HFFc6 (cell line): ENCODE results near the gene ZNF581. TPM values are rescaled to one million over a fixed set of nuclear protein-coding genes. Genes with fewer than 3 reads are reported as not detected.

Source experiments
- DNase-seq: peaks from one replicate; pipeline ENCODE4 v3.0.0-alpha.2; 2018
- H3K27ac Mint-ChIP-seq: 2 replicates; pipeline ENCODE4 v1.8.0; 2020; ENCODE audit warnings: mild to moderate bottlenecking, mixed read lengths
- H3K27me3 Mint-ChIP-seq: 2 replicates; pipeline ENCODE4 v1.8.0; 2021; ENCODE audit warnings: mild to moderate bottlenecking, moderate library complexity, mixed read lengths; ENCODE audit not compliant: insufficient read depth
- H3K36me3 Mint-ChIP-seq: 2 replicates; pipeline ENCODE4 v1.8.0; 2021; ENCODE audit warnings: low read depth, mixed read lengths
- H3K4me1 Mint-ChIP-seq: 2 replicates; pipeline ENCODE4 v1.8.0; 2020; ENCODE audit warnings: low read depth, mixed read lengths
- H3K4me3 Mint-ChIP-seq: 2 replicates; pipeline ENCODE4 v1.8.0; 2020; ENCODE audit warnings: mild to moderate bottlenecking, moderate library complexity, mixed read lengths
- H3K9me3 Mint-ChIP-seq: 2 replicates; pipeline ENCODE4 v1.8.0; 2020; ENCODE audit warnings: mild to moderate bottlenecking, mixed read lengths
- CTCF ChIP-seq: fragments of 200-600 bp; sonication (generic); IDR thresholded peaks from 2 replicates; pipeline ENCODE4 v1.5.0; 2021; ENCODE audit warnings: antibody characterized with exemption, mild to moderate bottlenecking
- total RNA-seq, 6 experiments: library from RNA; stranded (reverse); fragmentation: NEBNext Ultra II Directional; extraction: Animal tissue kit (Norgen Biotek cat#: 25700); gene quantifications; 2 replicates in 1 of 6; 3 replicates in 5 of 6; pipeline ENCODE4 v1.2.3, GENCODE V29; 2021

Gene ZNF581
- total RNA-seq, 6 experiments from 2014 or later: 20.1 to 25.8 (median 21.9) TPM

DNA sequence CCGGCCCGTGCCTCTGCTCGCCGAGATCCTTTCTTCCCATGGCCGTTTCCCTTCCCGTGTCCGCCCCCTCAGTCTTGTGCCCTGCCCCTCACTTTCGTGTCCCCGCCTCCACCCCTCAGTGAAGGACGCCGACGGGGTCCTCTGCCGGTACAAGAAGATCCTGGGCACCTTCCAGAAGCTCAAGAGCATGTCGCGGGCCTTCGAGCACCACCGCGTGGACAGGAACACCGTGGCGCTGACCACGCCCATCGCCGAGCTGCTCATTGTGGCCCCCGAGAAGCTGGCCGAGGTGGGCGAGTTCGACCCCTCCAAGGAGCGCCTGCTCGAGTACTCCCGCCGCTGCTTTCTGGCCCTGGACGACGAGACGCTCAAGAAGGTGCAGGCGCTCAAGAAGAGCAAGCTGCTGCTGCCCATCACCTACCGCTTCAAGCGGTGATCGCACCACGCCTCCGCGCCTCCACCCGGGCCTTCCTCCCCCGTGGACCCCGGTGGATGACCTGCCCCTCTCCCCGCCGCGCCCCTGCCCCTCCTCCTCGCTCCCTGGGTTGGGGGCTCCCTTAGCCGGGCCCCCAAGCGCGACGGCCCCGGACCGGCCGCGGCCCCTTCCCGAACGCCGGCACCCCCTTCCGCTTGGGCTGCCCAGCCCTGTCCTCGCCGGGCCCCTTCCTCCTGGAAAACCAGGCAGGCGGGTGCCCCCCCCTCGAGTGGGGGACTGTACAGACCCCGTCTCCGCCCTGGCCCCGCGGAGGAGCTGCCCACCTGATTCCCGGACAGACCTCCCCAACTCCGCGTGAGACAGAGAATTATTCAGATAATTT lies 9.1 kb downstream of the ZNF581 start:
- H3K4me3 Mint-ChIP-seq: no peak overlapping the region

GRCh38 chr19:55653651-55654322 lies 10.3 kb downstream of the ZNF581 start:
- peaks cover 6% of the 10 kb centered on the region for H3K27me3 Mint-ChIP-seq
- peak overlapping the region; percentile 97 for H3K4me3 Mint-ChIP-seq
- H3K4me1 Mint-ChIP-seq: peaks cover 28% of the 10 kb centered on the region
- no peaks in the 10 kb centered on the region for H3K9me3 Mint-ChIP-seq
- peak; percentile 99 for TF ChIP-seq CTCF
- peak overlapping the region; percentile 100 for H3K27ac Mint-ChIP-seq
- peak; percentile 99 for DNase-seq
- H3K36me3 Mint-ChIP-seq: peaks cover 12% of the 10 kb centered on the region

More for the DNA sequence above, 9.1 kb downstream of the ZNF581 start:
- peaks cover 12% of the 10 kb centered on the region for H3K36me3 Mint-ChIP-seq
- peaks cover 6% of the 10 kb centered on the region for H3K27me3 Mint-ChIP-seq
- no peak for TF ChIP-seq CTCF
- peaks cover 23% of the 10 kb centered on the region for H3K4me1 Mint-ChIP-seq
- DNase-seq: no peak
- no peaks in the 10 kb centered on the region for H3K9me3 Mint-ChIP-seq
- H3K27ac Mint-ChIP-seq: no peak overlapping the region

DNA sequence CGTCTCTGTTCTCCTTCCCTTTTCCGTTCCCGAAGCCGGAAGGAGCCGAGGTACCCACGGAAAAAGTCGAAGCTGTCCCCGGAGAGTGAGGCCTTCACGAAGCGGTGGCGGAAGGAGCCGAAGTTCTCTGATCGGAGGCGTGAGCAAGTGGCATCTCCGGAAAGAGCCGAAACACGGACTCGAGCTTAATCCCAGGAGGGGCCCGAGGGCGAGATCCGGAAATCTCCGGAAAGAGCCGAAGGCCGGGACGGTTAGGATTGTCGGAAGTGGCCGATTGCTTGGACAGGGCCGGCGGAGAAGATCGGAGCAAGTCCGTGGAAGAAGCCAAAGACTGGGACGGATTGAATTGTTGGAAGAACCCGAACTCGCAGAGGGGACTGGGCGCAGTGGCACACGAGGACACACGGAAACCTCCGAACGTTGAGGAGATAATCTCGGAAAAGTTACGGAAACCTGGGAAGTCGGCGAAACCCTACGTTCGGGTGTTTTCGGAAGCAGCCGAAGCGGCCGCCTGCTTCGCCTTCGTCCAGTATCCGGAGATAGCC lies 10.9 kb downstream of the ZNF581 start:
- H3K4me3 Mint-ChIP-seq: peak overlapping the region; percentile 97
- H3K4me1 Mint-ChIP-seq: peaks cover 31% of the 10 kb centered on the region
- TF ChIP-seq CTCF: no peak
- H3K27ac Mint-ChIP-seq: peak overlapping the region; percentile 100
- H3K9me3 Mint-ChIP-seq: no peaks in the 10 kb centered on the region
- H3K27me3 Mint-ChIP-seq: peaks cover 6% of the 10 kb centered on the region
- H3K36me3 Mint-ChIP-seq: peaks cover 12% of the 10 kb centered on the region
- peak; percentile 99 for DNase-seq

DNA sequence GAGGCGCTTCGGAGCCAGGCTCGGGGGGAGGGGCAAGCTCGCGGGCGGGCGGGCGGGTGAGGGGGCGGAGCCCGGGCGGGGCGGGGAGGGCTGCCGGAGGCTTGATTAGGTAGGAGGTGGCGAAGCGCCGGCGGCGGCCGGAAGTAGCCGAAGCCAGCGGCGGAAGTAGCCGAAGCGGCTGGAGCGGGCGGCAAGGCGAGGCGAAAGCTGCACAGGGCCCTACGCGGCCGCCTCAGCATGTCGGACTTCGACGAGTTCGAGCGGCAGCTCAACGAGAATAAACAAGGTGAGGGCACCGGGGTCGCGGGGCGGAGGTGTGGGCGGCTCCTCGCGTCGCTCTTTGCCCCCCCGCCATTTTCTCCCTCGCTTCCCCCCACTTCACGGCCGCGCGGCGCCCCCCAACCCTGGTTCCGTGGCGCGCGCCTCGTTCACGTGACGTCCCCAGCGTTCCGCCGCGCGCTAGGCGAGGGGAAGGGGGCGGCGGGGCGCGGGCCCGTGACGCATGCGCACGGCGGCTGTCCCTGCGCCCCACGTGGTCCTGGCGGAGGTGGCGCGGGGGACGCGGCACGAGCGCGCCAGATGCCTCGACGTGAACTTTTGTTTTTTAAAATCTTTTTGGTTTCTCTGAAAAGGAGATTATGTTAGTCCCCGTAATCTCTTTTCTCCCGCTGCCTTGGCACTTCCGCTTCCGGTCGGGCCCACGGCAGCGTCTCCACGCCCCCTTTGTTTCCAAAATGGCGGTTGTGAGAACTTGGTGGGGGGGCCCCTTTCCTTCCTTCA lies 11.6 kb downstream of the ZNF581 start, which contains the start of gene U2AF2:
Gene U2AF2, plus strand, starts transcription at position 168 of the 780 bp plus-strand sequence. Its CDS starts 70 bp downstream, at position 238.
- Mint-ChIP-seq H3K9me3 (no peaks in the 10 kb centered on the region), H3K36me3 (peaks cover 12% of the 10 kb centered on the region), H3K27me3 (peaks cover 8% of the 10 kb centered on the region), H3K4me3 (peak within 1 kb of the TSS; percentile 97), H3K27ac (peak within 1 kb of the TSS; percentile 100), H3K4me1 (peaks cover 35% of the 10 kb centered on the region)
- DNase-seq: peak; percentile 86
- peak; percentile 17 for TF ChIP-seq CTCF

- Mint-ChIP-seq H3K27me3 (peaks cover 8% of the 10 kb centered on the region), H3K9me3 (no peaks in the 10 kb centered on the region), H3K4me3 (peak overlapping the region; percentile 97), H3K4me1 (peaks cover 35% of the 10 kb centered on the region), H3K36me3 (peaks cover 12% of the 10 kb centered on the region), H3K27ac (peak overlapping the region; percentile 100)
- no peak for DNase-seq
- TF ChIP-seq CTCF: no peak
These were observed 12.2 kb downstream of the ZNF581 start for GRCh38 chr19:55655648-55656040.
